K562 (cell line): Measurements from ENCODE around the gene GPR176. TPM values are rescaled to one million over a fixed set of nuclear protein-coding genes. Genes with fewer than 3 reads are reported as not detected.

Experiments
- ATAC-seq: fragments of 200-7000 bp; cut with Tn5 transposase; 3 replicates; pipeline ENCODE4 v1.9.1; 2020; ENCODE audit warnings: moderate library complexity
- BruUV-seq: library from RNA; stranded (reverse); fragments of 400-500 nt; replicated peaks from 2 replicates; lab custom pipeline; 2021; lab: Mats Ljungman, UMichigan
- CTCF ChIA-PET: fragments of 300-600 bp; formaldehyde crosslinking; extraction: SDS; loops from one replicate; lab custom pipeline; 2021; ENCODE audit warnings: low intra/inter-chr PET ratio; lab: Yijun Ruan, JAX
- POLR2A ChIA-PET: fragments of 300-600, 350-650 bp; sonication (Branson Sonifier 250); formaldehyde crosslinking; extraction: SDS; loops from one replicate; lab custom pipeline; 2021; ENCODE audit warnings: antibody characterized with exemption, inconsistent platforms; lab: Yijun Ruan, JAX
- DNase-seq, 4 experiments: peaks; one replicate each; pipeline versions ENCODE4 v3.0.0 to v3.0.0-alpha.2; 2011 to 2018; ENCODE audit warnings: low spot score in 3 of 4, mixed read lengths in 3 of 4; ENCODE audit errors: extremely low read depth in 1 of 4
- FAIRE-seq: peaks from 2 replicates; lab custom pipeline; 2011; peaks lifted over from hg19 to GRCh38; lab: Jason Lieb, UNC
- H2AFZ ChIP-seq: 2 replicates; pipeline ENCODE4 v1.6.0; 2011; ENCODE audit warnings: low read depth, low read length, control low read depth, inconsistent platforms
- H3K27ac ChIP-seq: fragments of 200-600 bp; 3 replicates; pipeline ENCODE4 v1.8.0; 2011; ENCODE audit warnings: low read depth, mild to moderate bottlenecking, control low read depth, inconsistent platforms, low read length, moderate library complexity, mixed read lengths; ENCODE audit errors: extremely low read depth
- H3K27me3 ChIP-seq, 2 experiments: fragments of 300-600 bp in 1 of 2; 2 replicates in 1 of 2; 3 replicates in 1 of 2; pipeline versions ENCODE4 v1.6.0 to v1.8.0; 2011; ENCODE audit warnings: inconsistent platforms in 2 of 2, low read length in 2 of 2, mild to moderate bottlenecking in 1 of 2, mixed read lengths in 1 of 2, moderate library complexity in 1 of 2; ENCODE audit not compliant: control insufficient read depth in 2 of 2, insufficient read depth in 2 of 2
- H3K36me3 ChIP-seq: fragments of 300-600 bp; 3 replicates; pipeline ENCODE4 v1.8.0; 2011; ENCODE audit warnings: mild to moderate bottlenecking, low read length, inconsistent platforms; ENCODE audit not compliant: control insufficient read depth, insufficient read depth
- H3K4me1 ChIP-seq, 2 experiments: fragments of 200-600 bp in 1 of 2; replicated peaks in 1 of 2; 2 replicates in 1 of 2; 3 replicates in 1 of 2; pipeline versions ENCODE4 v1.5.1 to v1.8.0; 2011; ENCODE audit warnings: inconsistent platforms in 2 of 2, low read length in 2 of 2, mild to moderate bottlenecking in 1 of 2, mixed read lengths in 1 of 2, moderate library complexity in 1 of 2; ENCODE audit not compliant: control insufficient read depth in 2 of 2, insufficient read depth in 2 of 2
- H3K4me2 ChIP-seq: 2 replicates; pipeline ENCODE4 v1.6.1; 2011; ENCODE audit warnings: low read length, control low read depth, inconsistent platforms, mixed read lengths; ENCODE audit not compliant: insufficient read depth
- H3K4me3 ChIP-seq: fragments of 200-600 bp; sonication (generic), shearing (Covaris generic); 2 replicates; pipeline ENCODE4 v1.5.1; 2016; ENCODE audit warnings: control low read depth, inconsistent platforms
- H3K79me2 ChIP-seq: fragments of 200-600 bp; 3 replicates; pipeline ENCODE4 v1.8.0; 2011; ENCODE audit warnings: low read length, inconsistent platforms; ENCODE audit not compliant: control insufficient read depth, insufficient read depth
- H3K9ac ChIP-seq, 2 experiments: 2 replicates each; pipeline versions ENCODE4 v1.6.0 to v1.6.1; 2011; ENCODE audit warnings: low read depth in 2 of 2, low read length in 2 of 2, control low read depth in 1 of 2, inconsistent platforms in 1 of 2, mild to moderate bottlenecking in 1 of 2, mixed read lengths in 1 of 2; ENCODE audit not compliant: insufficient read depth in 1 of 2
- H3K9me1 ChIP-seq: one replicate; pipeline ENCODE4 v1.6.0; 2011; ENCODE audit warnings: inconsistent platforms, mild to moderate bottlenecking, low read length, moderate library complexity; ENCODE audit not compliant: control insufficient read depth, insufficient read depth
- H3K9me3 ChIP-seq: replicated peaks from 2 replicates; pipeline ENCODE4 v1.5.1; 2011; ENCODE audit warnings: low read depth, low read length, inconsistent platforms; ENCODE audit not compliant: control insufficient read depth, insufficient read depth
- H4K20me1 ChIP-seq: replicated peaks from 2 replicates; pipeline ENCODE4 v1.6.1; 2011; ENCODE audit warnings: low read length, inconsistent platforms, mixed read lengths; ENCODE audit not compliant: control insufficient read depth, insufficient read depth
- ASH1L ChIP-seq: fragments of 450-650 bp; IDR thresholded peaks from 2 replicates; pipeline ENCODE4 v1.6.1; 2018; ENCODE audit warnings: borderline replicate concordance, mild to moderate bottlenecking, low read depth; ENCODE audit not compliant: partially characterized antibody
- DACH1 ChIP-seq: fragments of 450-650 bp; IDR thresholded peaks from 2 replicates; pipeline ENCODE4 v1.6.1; 2018; ENCODE audit not compliant: partially characterized antibody
- HBP1 ChIP-seq: fragments of 450-650 bp; formaldehyde crosslinking; IDR thresholded peaks from 2 replicates; pipeline ENCODE4 v1.4.0; 2022; ENCODE audit warnings: missing genetic modification characterization
- THRB ChIP-seq: fragments of 450-650 bp; formaldehyde crosslinking; conservative IDR thresholded peaks from 2 replicates; pipeline ENCODE4 v1.4.0; 2022; ENCODE audit warnings: mild to moderate bottlenecking, missing genetic modification characterization
- XRCC5 ChIP-seq: fragments of 200-400 bp; formaldehyde crosslinking; IDR thresholded peaks from 2 replicates; pipeline ENCODE4 v1.6.1; 2017; ENCODE audit warnings: low read depth, mild to moderate bottlenecking, low read length
- in situ Hi-C: fragments of 300-500 bp; cut with MboI; formaldehyde crosslinking; loops from 4 replicates; pipeline ENCODE4 v1.15.0; 2018; ENCODE audit warnings: inconsistent platforms, mixed read lengths
- intact Hi-C: fragments of 100-400 bp; cut with micrococcal nuclease; formaldehyde crosslinking; loops from 2 replicates; pipeline ENCODE4 v1.14.2; 2022
- polyA plus RNA-seq, 8 experiments: library from polyadenylated mRNA; depleted of rRNA in 4 of 8; stranded (reverse) in 5 of 8; unstranded in 3 of 8; fragments of >200 nt; fragmentation: Nextera tagmentation in 2 of 8; fragmentation: Illumina TruSeq in 1 of 8; extraction: Ambion mirVana in 2 of 8; extraction: Trizol in 1 of 8; gene quantifications; 2 replicates each; pipeline versions ENCODE4 v1.2.1 to v1.2.3, GENCODE V29; 2011 to 2014; ENCODE audit warnings: inconsistent platforms in 1 of 8, missing spikeins in 1 of 8
- total RNA-seq, 7 experiments: library from RNA; depleted of rRNA in 6 of 7; stranded (reverse); fragments of >200 nt in 6 of 7; fragmentation: Illumina TruSeq in 2 of 7; extraction: Trizol in 2 of 7; gene quantifications; 2 replicates each; pipeline versions ENCODE4 v1.2.1 to v1.2.3, GENCODE V29; 2011 to 2021; ENCODE audit warnings: low replicate concordance in 1 of 7
- TF ChIP-seq, protein P1 (sequence below): fragments of 250-450 bp; sonication (Bioruptor Pico); IDR thresholded peaks from 2 replicates; pipeline ENCODE4 v1.4.0; 2020; ENCODE audit warnings: mild to moderate bottlenecking, moderate library complexity
- TF ChIP-seq, protein P2 (sequence below): fragments of 450-650 bp; formaldehyde crosslinking; IDR thresholded peaks from 2 replicates; pipeline ENCODE4 v1.4.0; 2022; ENCODE audit warnings: mild to moderate bottlenecking, moderate library complexity
- TF ChIP-seq, protein P3 (sequence below), 2 experiments: fragments of 450-650 bp; IDR thresholded peaks; 2 replicates each; pipeline ENCODE4 v1.6.1; 2016; ENCODE audit warnings: mild to moderate bottlenecking in 2 of 2, borderline replicate concordance in 1 of 2, low read depth in 1 of 2, moderate library complexity in 1 of 2

The GPR176 gene
- total and polyA plus RNA-seq, 9 of the 15 experiments (the other 6 are each of a cell fraction or from before 2014, with no cell fraction given) = 0.03 to 1.2 (median 0.76) TPM

DNA sequence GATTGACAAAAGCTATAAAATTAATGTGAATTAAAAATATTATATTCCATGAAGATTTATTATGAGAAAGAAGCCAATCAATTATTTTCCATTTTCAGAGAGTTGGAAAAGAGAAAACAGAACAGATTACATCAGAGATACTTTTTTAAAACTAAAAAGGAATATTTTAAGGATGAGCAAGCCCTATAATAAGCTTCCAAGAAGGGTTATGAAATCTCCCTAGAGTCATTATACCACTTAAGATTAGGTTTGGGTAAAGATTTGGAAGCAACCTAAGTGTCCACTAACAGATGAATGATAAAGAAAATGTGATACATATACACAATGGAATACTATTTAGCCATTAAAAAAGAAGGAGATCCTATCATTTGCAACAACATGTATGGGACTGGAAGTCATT lies 85.8 kb downstream of the GPR176 start:
- H2AFZ ChIP-seq = no peak overlapping the region
- FAIRE-seq (no peak), ATAC-seq (no peak), DNase-seq (no peak)
- no peaks in the 10 kb centered on the region for H3K9me3 ChIP-seq
- CTCF ChIA-PET = no interaction called here
- H3K79me2 ChIP-seq = no peaks in the 10 kb centered on the region
- H3K9me1 ChIP-seq = no peaks in the 10 kb centered on the region
- POLR2A ChIA-PET = interaction anchor here (1.0 kb wide), 1 partner anchor 20 kb away, joined by 3 read pairs; no protein-coding TSS in a partner anchor
- in situ Hi-C loops (no loop called here), intact Hi-C loops (no loop called here)
- H4K20me1 ChIP-seq = no peaks in the 10 kb centered on the region
- H3K4me2 ChIP-seq = no peak overlapping the region
- no peaks in the 10 kb centered on the region for H3K36me3 ChIP-seq
- H3K4me3 ChIP-seq = no peak overlapping the region
- no peak overlapping the region for H3K9ac ChIP-seq
- H3K4me1 ChIP-seq = no peaks in the 10 kb centered on the region
- BruUV-seq = no TSS peak
- H3K27ac ChIP-seq = no peak overlapping the region
- peaks cover 3 to 5% of the 10 kb centered on the region in 2 experiments; a peak in 1 of 5 replicates for H3K27me3 ChIP-seq
- TF ChIP-seq, protein P1, sequence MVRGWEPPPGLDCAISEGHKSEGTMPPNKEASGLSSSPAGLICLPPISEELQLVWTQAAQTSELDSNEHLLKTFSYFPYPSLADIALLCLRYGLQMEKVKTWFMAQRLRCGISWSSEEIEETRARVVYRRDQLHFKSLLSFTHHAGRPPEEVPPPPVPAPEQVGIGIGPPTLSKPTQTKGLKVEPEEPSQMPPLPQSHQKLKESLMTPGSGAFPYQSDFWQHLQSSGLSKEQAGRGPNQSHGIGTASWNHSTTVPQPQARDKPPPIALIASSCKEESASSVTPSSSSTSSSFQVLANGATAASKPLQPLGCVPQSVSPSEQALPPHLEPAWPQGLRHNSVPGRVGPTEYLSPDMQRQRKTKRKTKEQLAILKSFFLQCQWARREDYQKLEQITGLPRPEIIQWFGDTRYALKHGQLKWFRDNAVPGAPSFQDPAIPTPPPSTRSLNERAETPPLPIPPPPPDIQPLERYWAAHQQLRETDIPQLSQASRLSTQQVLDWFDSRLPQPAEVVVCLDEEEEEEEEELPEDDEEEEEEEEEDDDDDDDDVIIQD = no peak
- no peak for TF ChIP-seq ASH1L
- no peak for TF ChIP-seq THRB (CRISPR knock-in tag)
- TF ChIP-seq XRCC5 = no peak
- TF ChIP-seq HBP1 (CRISPR knock-in tag) = no peak
- no peak for TF ChIP-seq DACH1
- TF ChIP-seq, protein P2, sequence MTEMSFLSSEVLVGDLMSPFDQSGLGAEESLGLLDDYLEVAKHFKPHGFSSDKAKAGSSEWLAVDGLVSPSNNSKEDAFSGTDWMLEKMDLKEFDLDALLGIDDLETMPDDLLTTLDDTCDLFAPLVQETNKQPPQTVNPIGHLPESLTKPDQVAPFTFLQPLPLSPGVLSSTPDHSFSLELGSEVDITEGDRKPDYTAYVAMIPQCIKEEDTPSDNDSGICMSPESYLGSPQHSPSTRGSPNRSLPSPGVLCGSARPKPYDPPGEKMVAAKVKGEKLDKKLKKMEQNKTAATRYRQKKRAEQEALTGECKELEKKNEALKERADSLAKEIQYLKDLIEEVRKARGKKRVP (CRISPR knock-in tag) = no peak
- TF ChIP-seq, protein P3, sequence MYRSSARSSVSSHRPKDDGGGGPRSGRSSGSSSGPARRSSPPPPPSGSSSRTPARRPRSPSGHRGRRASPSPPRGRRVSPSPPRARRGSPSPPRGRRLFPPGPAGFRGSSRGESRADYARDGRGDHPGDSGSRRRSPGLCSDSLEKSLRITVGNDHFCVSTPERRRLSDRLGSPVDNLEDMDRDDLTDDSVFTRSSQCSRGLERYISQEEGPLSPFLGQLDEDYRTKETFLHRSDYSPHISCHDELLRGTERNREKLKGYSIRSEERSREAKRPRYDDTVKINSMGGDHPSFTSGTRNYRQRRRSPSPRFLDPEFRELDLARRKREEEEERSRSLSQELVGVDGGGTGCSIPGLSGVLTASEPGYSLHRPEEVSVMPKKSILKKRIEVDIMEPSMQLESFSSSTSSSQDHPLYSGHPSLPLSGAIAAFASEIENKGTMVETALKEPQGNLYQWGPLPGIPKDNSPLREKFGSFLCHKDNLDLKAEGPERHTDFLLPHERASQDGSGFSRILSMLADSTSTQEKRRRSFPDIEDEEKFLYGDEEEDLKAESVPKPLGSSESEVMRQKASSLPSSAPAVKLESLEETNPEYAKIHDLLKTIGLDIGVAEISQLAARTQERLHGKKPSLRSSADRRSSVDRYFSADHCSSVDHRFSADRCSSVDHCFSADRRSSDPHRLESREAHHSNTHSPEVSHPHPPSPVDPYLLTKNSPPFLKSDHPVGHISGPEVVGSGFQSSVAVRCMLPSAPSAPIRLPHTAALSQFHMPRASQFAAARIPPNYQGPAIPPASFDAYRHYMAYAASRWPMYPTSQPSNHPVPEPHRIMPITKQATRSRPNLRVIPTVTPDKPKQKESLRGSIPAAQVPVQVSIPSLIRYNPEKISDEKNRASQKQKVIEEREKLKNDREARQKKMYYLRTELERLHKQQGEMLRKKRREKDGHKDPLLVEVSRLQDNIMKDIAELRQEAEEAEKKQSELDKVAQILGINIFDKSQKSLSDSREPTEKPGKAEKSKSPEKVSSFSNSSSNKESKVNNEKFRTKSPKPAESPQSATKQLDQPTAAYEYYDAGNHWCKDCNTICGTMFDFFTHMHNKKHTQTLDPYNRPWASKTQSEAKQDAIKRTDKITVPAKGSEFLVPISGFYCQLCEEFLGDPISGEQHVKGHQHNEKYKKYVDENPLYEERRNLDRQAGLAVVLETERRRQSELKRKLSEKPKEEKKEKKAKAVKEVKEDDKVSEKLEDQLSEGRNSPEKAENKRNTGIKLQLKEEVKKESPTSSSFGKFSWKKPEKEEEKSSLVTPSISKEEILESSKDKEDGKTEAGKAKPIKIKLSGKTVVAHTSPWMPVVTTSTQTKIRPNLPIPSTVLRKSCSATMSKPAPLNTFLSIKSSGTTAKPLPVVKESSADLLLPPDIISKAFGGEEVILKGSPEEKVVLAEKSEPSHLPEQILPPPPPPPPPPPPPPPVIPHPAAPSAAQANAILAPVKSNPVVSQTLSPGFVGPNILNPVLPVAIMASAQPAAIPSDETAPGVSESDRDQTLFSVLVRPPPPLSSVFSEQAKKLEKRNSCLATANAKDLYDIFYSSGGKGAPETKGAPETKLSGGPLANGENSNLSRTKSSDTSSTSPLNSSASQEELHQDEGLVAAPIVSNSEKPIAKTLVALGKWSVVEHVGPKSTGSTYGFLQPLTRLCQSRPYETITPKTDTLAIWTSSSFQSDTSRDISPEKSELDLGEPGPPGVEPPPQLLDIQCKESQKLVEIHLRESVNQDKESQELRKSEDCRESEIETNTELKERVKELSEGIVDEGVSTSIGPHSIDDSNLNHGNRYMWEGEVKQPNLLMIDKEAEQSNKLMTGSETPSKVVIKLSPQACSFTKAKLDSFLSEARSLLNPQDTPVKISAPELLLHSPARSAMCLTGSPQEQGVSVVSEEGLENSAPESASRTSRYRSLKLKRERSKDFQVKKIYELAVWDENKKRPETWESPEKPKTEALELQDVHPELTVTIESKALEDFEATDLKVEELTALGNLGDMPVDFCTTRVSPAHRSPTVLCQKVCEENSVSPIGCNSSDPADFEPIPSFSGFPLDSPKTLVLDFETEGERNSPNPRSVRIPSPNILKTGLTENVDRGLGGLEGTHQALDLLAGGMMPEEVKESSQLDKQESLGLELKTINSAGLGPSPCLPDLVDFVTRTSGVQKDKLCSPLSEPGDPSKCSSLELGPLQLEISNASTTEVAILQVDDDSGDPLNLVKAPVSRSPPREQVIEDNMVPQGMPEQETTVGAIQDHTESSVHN (IDR thresholded peaks at IDR 0.05; ENCODE audit: borderline replicate concordance in 1 of 2, low read depth in 1 of 2) = no peak
